Measurements from ENCODE around the gene CPNE4.
A peak's percentile ranks its signal among the peaks of the same experiment; 100 is the strongest.

Gene CPNE4

DNA sequence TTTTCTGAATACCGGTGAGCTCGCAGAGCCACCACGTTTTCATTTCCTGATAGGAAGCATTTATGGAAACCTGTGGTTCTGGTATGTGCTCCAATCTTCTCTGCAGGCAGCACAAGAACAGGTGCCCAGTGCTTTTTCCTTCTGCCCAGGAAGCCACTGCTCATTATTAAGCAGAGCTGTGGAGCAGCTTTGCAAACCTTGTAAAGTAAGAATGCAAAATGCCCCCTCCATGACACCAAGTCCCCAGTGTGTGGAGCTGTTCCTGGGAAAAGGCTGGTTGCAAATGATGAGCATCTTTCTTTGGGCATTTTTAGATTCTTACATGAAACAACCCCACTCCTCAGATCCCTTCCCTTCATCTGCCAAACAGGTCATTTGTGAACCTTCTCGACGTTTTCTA is 466.4 kb downstream of the CPNE4 start:
- DNase-seq, result no peak

DNA sequence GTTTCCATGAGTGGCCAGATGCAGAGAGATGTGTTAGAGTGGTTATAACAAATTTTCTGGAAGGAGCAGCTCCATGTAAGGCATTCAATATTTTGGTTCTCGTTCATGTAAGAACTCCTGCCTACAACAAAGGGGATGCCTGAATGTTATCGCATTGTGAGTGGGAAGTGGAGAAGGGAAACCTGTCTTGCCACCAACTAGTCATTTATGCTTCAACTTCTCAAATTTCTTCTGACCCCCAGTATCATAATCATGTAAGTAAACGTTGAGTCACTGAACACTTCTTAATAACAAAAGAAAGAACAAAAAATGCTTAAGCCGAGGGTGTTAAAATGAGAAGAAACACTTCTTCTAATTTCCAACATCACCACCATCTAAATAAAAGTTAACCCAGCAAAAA is 470.0 kb downstream of the CPNE4 start:
- DNase-seq, result no peak

DNA sequence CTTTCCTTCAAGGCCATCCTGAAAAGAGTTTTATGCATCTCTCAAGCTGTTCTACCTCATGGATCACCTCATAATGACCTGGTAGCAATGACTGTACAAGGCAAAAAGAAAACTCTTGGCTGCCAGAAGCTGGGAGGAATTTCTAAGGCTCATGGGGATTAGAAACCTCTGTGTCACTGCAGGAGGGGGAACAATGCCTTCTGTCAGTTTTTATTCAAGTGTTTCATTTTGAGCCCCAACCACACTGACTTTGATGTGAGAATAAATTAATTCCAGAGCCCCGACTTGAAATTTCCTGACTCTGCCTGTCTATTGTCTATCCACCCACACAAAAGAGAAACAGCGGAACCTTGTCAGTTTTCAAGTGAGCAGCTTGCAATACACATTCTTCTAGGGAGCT is 473.3 kb downstream of the CPNE4 start:
- no peak for DNase-seq

DNA sequence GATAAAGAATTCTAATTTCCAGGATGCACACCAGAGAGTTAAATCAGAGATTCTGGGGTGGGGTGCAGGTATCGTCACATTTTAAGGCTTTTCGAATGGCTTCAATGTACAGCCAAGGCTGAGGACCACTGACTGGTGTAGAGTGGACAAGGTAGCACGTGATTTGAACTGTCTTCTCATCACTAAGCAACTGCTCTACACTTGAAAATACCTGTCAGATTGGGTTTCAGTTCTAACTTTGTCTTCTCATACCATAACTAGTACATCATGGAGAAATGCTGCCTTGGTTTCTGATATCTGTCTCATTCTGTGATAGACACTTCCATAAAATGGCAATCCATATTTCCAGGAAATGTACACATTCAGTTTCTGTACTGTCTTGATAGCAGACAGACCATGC is 474.0 kb downstream of the CPNE4 start:
- no peak for DNase-seq

DNA sequence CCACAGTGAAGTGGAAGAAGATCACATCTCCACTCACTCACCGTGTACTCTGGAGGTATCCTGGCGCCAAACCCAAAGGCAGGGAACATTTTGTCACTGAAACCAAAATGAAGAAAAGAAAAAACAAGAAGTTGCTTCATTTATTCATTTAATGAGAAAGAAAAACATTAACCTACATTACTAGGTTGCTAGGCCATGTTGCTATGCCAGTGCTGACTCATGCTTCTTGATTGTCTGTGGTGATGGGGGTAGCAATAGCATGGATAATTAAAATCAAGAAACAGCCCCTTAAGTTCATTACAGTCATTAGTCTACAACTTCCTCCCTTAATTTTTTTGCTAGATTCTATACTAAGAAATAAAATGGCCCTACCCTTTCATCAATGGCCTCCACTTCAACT is 479.4 kb downstream of the CPNE4 start:
- no peak for DNase-seq

DNA sequence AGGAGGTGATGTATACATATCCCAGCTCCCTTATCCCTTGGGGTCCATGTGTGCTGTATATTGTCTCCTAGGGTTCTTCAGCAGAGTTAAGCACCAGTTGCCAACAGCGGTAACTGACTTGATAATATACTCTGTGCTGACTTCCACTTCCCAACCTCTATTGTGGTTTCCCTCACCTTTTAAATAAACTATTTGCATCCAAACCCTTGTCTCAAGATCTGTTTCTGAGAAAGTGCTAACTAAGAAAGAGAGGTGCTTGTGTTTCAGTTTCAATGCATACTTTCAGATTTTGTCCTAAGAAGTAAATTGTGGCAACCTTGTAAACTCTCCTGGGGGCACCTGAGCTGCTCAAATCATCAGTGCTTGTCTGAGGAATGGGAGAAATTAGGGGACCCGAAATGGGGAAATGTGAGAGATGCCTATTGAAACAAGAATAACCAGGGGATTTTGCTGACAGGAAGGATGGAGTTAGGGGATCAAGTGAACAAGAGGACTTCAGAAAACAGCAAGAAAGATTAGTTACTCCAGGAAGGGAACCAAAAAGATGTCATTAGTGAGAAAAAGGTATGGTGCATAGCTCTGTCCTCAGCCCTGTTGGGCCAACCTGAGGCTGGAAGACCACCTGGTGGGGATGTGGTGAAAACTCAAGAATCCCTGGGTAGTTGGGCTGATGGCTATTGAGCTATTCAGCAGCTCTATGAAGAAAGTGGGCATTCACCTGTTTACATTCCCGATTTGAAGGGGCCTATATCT is 481.1 kb downstream of the CPNE4 start:
- no peak for DNase-seq

DNA sequence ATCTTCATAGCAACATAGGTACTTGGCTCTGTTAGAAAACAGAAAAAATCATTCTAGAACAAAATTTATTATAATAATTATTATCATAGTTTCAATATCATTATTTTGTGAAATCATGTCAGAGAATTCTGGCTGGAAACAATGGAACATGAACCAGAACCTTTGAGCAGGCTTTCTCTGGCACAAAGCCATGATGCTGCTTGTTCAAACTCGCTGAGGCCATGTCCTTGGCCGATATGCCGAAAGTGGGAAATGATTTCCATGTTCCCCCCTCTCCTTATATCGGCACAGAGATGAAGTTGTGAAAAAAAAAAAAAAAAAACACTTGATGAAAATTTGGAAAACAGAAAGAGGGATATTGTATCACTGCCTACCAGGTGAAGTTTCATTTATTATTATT is 483.1 kb downstream of the CPNE4 start:
- DNase-seq, result no peak

DNA sequence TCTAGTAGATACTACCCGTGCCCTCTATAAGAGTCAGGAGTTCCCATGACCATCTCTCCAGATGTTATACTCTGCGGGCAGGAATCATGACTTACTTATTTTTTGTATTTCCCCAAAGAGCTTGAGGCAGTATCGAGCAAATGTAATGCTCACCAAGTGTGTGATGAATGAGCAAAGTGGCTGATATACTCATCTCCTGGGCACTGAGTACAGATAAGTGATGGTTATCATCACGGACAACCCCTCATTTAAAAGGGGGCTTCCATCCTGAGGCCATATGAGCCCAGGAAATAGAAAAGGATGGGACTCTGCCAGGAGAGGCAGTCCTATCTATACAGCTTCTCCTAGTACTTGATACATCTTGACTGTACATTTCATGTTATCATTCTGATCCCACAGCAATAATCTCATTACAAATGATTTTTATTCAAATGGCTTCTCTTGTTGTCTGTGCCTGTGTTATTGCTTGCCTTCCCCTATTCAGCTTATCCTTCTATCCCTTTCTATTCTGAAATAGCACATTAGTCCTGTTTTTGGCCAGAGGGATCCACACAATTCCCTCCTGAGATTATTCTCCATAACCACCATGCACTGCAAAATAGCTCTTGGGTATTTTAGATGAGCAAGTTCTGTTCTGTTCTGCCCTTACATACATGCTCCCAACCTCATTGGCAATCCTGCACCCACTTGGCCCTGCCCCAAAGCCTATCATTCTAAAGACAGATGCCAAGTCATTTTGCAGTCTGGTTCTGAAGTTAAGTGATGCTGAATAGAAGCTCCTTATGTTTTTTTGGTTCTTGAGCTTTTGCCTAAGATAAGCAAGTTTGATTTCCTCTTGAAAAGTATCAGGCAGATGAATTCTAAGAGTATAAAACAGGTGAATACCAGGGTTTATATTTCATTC is 484.0 kb downstream of the CPNE4 start:
- no peak for DNase-seq

DNA sequence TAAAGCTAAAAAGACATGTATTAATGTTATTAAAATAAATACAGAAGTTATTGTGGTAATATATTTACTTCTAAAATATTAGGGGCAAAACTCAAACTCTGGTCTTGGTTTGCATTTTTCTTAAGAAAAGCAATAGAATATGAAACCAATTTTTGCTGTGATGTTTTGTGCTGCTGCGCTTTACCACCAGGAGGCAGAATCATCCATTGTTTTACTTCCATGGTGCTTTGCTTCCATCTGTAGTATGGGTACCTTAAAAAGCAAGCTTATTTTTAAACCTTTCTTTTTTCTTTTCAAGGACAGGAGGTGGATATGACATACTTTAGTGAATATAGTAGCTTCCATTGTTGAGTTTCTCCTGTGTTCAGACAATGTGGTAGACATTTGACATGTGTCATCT is 485.5 kb downstream of the CPNE4 start:
- peak; percentile 1 for DNase-seq

DNA sequence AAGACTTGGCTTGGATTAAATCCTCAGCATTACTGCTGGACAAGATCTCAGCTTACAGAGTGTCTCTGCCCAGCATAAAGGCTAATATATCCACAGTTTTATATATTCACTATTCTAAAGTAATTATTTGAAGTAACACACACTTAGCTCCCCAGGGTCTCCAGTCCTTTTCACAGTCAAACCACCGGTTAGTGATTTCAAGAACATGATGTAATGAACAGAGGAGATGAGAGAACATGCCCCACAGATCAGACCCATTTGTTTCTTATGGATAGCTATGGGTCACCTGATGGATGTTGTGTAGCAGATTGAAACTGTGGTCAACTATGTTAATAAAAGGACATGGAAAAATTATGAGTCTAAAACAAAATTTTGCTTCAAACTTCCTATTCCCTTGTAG is 487.2 kb downstream of the CPNE4 start:
- DNase-seq, result no peak

DNA sequence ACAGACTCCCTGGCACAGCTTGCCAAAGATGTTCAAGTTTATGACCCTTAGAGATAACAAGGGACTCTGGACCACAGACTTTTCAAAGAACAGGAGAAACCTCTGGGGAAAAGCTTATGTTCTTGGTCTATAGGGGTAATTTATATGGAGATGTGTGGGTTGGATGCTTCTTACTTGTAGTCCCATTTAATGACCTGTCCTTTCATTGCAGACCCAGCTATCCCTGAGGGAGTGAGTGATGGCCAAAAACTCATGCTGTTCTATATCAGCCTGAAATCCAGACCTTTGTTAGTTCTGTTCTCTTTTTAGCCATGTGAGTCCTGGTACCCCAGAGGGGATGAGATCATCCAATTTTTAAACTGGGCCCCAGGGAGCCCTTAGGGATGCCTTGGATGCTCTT is 488.4 kb downstream of the CPNE4 start:
- no peak for DNase-seq

DNA sequence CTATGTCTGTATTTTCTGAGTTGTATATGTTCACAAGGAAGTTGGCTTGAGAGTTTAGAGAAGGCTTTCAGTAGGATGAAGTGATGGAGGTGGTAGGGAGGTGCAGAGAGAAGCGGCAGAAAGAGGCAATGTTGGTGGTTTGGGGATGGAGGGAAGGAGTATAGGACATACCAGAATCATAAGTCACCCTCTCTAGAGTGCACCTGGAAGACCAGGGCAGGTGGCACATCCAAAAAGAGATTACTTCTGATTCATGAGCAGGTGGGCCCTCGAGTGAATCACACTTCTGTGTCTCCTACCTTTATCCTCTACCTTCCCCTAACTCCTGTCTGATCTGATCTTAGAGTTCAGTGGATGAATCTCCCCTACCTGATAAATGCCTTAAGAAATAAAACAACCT is 490.3 kb downstream of the CPNE4 start:
- DNase-seq, result no peak

DNA sequence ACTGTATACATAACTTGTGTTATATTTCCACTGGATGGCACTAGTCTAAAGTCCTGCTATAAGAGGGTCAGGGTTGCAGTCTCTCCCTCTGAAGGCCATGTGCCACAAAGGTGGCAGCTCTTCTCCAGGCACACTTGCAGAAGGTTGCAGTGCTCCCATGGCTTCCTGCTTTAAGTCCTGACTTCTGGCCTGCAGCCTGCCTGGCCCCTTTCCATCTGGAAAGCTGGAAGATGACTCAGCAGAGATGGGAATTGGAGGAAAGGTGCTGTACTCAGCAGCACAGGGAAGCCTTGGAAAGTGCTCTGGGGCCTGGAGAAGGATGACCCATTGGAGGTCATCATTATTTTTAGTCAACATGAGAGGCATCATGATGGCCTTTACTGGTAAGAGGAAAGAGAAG is 491.1 kb downstream of the CPNE4 start:
- no peak for DNase-seq

DNA sequence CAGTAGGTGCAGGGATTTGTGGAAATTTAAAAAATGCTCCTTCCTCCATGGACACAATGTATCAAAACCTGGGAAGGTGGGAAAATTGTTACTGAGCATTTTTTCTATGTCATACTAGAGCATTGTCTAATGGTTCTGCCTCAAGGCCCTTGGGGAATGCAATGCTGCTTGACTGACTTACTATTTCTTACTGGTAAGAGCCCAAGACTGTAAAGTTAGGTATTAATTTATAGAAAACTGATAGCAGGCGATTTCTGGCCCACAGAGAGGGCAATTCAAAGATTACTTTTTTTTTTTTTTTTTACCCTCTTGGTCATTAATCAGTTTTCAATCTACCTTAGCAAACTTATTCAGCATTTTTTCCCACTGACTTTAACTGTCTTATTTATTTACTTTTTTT is 493.5 kb downstream of the CPNE4 start:
- no peak for DNase-seq

DNA sequence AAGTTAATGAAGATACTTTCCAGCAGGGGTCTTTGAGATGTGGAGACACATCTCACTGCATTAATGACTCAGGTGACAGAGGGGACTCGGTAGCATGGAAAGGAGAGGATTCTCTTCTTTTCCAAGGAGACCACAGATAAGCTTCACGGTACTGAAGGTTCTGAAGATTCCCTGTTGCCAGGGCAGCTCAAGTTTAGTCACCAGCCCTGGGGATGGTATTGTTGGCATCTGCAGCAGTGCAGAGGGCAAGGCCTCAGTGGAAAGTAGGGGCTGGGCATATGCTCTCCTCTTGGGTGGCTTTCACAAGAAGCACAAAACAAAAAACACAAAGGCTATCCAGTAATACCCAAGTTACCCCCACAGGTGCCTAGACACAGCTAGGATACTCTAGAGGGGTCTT is 494.0 kb downstream of the CPNE4 start:
- no peak for DNase-seq

DNA sequence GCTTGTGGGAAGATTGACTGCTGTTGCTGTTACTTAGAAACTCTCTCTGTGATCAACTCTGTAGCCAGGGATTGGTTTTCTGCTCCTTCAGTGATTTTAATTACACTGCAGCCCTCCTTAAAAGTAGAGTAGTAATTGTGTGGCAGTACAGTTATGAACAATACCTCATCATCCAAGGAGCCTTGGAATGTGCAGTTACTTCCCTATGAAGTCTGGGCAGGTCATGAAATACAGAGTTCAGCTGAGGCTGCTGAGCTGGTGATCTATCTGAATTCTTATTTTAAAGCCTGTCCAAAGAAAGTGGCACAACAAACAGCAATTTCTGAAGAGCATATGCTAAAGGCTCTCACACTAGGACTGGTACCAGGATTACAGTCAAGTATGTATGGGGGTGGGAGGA is 494.7 kb downstream of the CPNE4 start:
- DNase-seq, result no peak

DNA sequence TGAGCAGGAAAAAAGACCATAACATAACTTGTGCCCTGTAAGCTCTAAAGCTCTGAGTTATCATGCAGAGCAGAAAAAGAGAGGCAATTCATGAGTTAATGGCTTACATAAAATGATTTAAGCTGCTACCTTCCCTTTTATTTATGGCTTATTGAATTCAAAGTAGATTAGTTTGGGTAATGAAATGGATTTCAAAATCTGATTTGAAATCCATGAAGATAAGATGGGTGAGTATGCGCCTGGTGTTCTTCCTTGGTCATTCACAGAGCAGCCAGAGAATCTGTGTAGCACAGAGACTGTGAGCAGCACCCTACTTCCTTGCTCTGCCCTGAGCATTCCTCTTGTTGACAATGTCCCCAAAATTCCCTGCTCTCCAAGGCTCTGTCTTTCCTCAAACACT is 495.8 kb downstream of the CPNE4 start:
- no peak for DNase-seq

DNA sequence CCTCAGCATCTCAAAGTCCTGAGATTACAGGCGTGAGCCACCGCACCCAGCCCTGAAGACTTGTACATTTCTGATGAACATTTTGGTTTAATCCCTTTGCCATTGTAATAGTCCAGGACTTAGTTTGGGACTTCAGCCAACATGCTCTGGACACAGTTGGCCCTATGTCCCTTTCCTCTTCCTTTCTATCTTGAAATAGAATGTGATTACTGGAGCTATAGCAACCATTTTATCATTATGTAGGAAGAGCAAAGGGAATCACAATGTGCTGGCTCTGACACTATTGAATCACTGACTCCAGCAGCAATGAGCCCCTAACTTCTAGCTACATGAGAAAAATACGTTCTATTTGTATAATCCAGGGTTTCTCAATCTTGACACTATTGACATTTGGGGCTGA is 497.3 kb downstream of the CPNE4 start:
- no peak for DNase-seq

DNA sequence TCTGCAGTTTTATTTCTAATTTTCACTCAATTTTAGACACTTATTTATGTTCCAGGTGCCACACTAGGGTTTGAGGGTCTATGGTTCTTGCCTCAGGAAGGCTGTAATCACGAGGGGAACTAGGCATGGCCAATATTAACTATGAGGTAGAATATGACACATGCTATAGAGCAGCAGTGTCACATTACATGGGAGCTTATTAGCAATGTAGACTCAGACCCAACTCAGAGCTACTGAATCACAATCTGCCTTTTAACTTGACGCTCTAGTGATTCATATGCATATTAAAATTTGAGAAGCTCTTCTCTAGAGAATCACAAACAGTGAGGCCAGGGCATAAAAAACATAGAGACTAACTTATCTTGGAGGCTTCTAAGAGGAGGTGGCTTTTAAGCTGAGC is 499.2 kb downstream of the CPNE4 start:
- no peak for DNase-seq

DNA sequence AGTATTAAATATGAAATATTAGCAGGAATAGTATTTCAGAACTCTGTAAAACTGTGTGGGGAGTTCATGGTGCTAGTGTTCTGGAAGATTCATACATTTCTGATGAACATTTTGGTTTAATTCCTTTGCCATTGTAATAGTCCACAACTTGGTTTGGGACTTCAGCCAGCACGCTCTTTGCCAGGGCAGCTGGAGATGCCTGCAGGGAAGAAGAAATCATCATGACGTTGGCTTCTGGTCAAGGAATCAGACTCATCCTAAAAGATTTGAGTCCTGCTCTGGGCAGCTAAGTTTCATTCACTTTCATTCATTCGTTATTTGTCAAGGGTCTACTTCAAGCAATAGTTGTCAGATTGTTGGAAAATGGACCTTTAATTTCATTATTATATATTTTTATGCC is 499.7 kb downstream of the CPNE4 start:
- DNase-seq, result no peak

DNA sequence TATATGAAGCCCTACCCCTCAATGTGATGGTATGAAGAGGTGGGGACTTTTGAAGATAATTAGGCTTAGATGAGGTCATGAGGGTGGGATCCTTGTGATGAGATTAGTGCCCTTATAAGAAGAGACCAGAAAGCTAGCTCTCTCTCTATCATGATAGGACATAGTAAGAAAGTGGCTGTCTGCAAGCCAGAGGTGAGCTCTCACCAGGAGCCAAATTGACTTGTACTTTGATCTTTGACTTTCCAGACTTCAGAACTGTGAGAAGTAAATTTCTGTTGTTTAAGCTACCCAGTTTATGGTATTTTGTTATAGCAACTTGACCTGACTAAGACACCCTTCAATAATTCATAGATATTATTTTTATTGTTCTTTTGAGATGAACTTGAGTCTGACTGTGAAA is 502.2 kb downstream of the CPNE4 start:
- no peak for DNase-seq

DNA sequence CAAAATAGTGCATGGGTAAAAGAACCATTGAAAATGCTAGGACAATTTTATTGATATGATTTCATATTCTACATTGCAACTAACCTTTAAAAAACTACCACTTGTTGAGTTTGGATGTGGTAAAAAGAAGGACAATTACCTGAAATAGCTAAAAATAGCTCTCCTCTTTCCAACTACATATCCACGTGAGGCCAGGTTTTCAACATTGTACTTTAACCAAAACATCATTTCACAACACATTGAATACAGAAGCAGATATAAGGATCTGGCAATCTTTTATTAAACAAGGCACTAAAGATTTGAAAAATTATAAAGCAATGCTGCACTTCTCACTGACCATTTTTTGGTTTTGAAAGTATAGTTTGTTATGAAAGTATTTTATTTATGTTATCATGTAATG is 504.0 kb downstream of the CPNE4 start:
- DNase-seq, result no peak

DNA sequence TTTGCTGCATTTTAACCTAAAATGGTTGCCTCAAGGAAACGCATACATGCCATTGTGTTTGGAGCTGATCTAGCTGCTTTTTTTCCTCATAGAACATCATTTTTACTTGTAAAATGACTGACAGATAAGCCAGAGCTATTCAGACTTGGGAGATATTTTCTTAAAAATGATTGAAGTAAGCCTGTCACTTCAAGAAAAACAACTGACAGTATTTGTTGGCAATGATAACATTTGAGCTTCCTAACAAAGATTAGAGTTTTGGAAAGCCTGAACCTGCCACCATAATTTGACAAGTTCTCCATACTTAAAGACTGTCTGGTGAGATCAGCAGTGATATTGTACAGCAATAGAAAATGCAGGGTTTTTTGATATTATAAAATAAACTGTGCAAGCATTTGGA is 504.4 kb downstream of the CPNE4 start:
- no peak for DNase-seq

DNA sequence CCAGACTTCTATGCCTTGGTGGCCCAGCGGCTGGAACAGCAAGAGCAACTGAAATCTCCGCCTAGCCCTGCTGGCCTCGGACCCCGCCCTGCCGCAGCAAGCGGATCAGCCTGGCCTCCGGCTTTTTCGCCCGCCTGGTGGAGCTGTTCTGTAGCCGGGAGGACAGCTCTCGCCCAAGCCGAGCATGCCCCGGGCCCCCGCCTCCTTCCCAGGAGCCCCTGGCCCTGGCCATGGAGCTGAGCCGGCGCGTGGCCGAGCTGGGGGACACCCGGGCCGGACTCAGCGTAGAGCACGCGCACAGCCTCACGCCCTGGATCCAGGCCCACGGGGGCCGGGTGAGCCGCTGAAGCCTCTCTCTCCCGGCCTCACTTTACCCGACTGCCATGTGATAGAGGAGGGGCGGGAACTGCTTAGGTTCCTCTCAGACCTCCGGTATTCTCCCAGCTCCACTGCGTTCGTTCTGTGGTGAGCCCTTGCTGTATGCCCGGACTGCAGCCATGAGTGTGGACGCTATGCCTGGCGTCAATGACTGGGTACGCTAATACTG is 507.9 kb downstream of the CPNE4 start:
- DNase-seq, result no peak
